Measurements from ENCODE around the gene CPNE4.
"Not testable (repeated sequence)": the region's sequence is repeated elsewhere in the genome, so short reads cannot be mapped to it uniquely, and the experiment has no call there.

Gene CPNE4

DNA sequence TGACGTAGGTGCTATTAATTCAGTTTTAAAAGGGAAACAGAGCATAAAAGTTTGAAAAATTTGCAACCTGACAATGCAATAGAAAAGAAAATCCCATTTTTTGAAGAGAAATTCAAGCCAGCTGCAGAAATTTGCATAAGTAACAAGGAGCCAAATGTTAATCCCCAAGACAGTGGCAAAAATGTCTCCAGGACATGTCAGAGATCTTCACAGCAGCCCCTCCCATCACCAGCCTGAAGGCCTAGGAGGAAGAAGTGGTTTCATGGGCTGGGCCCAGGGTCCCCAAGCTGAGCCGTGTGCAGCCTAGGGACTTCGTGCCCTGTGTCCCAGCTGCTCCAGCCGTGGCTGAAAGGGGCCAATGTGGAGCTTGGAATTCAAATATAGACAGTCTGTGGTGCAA lies 148.9 kb downstream of the CPNE4 start:
- not testable (repeated sequence) for FAIRE-seq; DNase-seq (ENCODE audit: insufficient read length, low spot score)

- no peak for FAIRE-seq
Measured at GRCh38 chr3:131883711-131884407, 151.0 kb downstream of the CPNE4 start.

GRCh38 chr3:131883086-131883485 lies 151.7 kb downstream of the CPNE4 start:
- DNase-seq (ENCODE audit: insufficient read length, low spot score) (no peak), FAIRE-seq (no peak)

More at GRCh38 chr3:131883711-131884407, 151.0 kb downstream of the CPNE4 start:
- DNase-seq (ENCODE audit: insufficient read length, low spot score) = no peak

GRCh38 chr3:131881777-131882176 lies 153.0 kb downstream of the CPNE4 start:
- DNase-seq (ENCODE audit: insufficient read length, low spot score) (no peak), FAIRE-seq (no peak)

- FAIRE-seq = no peak
- no peak for DNase-seq (ENCODE audit: insufficient read length, low spot score)
Measured at GRCh38 chr3:131880948-131881347, 153.9 kb downstream of the CPNE4 start.

DNA sequence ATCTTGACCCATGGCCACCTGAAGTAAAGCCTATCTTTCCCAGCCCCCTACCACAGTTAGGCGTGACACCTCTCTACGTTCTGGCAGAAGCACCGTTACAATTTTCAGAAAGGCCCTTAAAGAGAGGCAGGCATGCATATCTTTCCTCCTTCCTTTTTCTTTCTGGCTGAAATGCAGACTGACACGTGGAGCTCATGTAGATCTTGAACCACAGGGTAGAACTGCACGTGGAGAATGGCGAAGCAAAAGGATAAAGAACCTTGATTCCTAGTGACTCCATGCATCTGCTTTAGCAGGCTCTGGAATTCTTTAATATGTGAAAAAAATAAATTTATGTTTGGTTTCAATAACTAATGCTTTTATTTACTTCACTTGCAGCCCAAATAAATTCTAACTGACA lies 166.6 kb downstream of the CPNE4 start:
- DNase-seq (ENCODE audit: insufficient read length, low spot score) = no peak
- FAIRE-seq = no peak

- DNase-seq (ENCODE audit: insufficient read length, low spot score) (no peak), FAIRE-seq (no peak)
Measured at GRCh38 chr3:131856171-131856570, 178.6 kb downstream of the CPNE4 start.

- no peak for FAIRE-seq
- DNase-seq (ENCODE audit: insufficient read length, low spot score) = no peak
Measured at GRCh38 chr3:131850223-131850622, 184.6 kb downstream of the CPNE4 start.

- DNase-seq (ENCODE audit: insufficient read length, low spot score) (no peak), FAIRE-seq (no peak)
Measured at GRCh38 chr3:131849616-131850015, 185.2 kb downstream of the CPNE4 start.

DNA sequence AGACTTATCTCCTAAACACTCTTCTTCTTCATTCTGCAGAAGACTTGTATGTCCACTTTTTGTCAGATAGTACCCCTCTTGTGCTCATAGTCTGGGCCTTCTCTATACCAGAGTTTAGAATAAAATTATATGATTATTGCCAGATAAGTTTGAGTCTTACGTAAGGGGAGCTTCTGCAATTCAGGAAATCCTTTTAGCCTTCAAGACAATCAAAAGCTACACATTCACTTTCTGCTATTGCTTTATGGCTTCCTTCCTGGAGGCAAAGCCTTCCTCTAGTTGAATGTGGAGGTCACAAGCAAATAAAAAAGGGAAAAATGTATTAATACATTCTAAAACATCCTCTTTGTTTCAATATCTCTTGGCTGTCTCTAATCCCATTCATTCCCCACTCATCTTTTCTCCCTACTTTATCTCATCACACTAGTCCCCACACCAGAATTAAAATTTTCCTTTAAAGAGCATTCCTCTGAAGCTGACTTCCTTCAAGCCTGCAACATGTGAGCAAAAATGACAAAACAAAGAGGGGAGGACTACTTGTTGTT lies 186.8 kb downstream of the CPNE4 start:
- no peak for FAIRE-seq

DNA sequence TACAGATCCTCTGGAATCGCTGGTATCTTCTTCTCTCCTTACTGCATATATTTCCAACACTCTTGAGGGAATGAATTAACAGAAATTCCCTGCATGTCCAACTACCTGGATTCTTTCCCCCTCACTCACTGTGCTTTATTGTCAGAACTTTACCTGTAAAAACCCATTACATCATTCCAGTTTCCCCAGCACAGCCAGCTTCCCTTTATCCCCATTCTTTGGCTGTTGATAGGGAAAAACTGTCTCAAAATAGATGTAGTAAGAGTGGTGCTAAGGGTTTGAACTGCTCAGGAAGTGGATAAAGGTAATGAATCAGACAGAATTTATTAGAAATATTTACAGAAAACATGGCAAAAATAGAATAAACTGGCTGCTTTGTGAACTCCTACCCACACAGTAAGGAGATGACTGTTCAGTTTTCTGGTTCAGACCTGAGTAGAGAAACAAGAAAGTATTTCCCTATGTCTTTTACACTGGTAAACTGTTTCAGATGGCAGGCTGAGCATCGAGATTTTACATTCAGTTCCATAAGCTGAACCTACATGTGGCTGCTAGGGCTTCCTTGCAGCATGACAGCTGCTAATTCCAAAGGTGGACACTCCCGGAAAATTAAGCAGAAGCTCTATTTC lies 188.4 kb downstream of the CPNE4 start:
- no peak for FAIRE-seq
- no peak for DNase-seq (ENCODE audit: insufficient read length, low spot score)

More for the DNA sequence above, 186.8 kb downstream of the CPNE4 start:
- no peak for DNase-seq (ENCODE audit: insufficient read length, low spot score)

- FAIRE-seq = no peak
- no peak for DNase-seq (ENCODE audit: insufficient read length, low spot score)
Measured at GRCh38 chr3:131843174-131843573, 191.6 kb downstream of the CPNE4 start.

DNA sequence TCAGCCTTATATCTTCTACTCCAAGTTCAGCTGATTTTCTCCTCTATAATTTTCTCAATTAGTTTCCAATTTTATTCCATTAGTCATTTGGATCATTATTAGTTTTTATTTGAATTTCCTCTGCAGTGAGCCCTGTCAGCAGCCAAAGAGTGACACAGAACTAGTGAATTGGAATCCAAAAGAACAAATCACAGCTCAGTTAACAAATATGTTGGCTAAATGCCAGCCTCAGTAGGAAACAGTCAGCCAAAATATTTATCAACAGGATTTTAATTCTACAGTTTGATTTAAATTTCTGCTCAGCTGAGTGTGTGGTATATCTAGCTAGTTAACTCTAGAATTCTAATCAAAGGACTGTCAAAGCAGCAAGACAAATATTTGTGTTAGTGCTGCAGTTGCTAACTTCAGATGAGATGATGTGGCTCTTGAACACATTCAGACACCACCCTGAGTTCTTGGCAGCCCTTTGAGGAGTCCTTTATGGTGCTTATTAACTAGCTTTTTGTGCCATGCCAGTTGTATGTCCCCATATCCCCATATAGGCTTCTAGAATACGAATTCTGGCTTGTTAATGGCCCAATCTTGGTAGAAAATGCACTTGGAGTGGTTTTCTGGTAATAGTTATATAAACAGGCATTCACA lies 194.5 kb downstream of the CPNE4 start:
- FAIRE-seq (no peak), DNase-seq (ENCODE audit: insufficient read length, low spot score) (no peak)

DNA sequence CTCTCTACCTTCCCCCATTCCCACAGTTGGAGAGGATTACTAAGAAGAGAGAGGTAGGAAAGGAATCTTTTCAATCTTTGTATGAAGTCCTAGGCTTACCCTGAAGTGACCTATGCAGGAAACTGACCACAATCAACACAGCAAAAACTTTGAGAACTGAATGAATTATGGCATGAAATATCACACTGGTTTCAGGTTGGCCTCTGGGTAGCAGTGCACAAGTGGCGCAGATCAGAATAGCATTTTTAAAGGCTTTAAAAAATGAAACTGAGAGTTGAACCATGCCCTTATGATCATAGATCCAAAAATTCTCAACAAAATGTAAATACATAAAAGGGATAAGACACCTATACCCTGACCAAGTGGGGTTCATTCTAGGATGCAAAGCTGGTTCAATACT lies 198.9 kb downstream of the CPNE4 start:
- FAIRE-seq = no peak
- no peak for DNase-seq (ENCODE audit: insufficient read length, low spot score)

GRCh38 chr3:131831608-131832007 lies 203.2 kb downstream of the CPNE4 start:
- DNase-seq (ENCODE audit: insufficient read length, low spot score) = no peak
- no peak for FAIRE-seq

- no peak for FAIRE-seq
- no peak for DNase-seq (ENCODE audit: insufficient read length, low spot score)
Measured at GRCh38 chr3:131821191-131821762, 213.5 kb downstream of the CPNE4 start.

GRCh38 chr3:131819381-131820055 lies 215.3 kb downstream of the CPNE4 start:
- FAIRE-seq (no peak), DNase-seq (ENCODE audit: insufficient read length, low spot score) (no peak)

DNA sequence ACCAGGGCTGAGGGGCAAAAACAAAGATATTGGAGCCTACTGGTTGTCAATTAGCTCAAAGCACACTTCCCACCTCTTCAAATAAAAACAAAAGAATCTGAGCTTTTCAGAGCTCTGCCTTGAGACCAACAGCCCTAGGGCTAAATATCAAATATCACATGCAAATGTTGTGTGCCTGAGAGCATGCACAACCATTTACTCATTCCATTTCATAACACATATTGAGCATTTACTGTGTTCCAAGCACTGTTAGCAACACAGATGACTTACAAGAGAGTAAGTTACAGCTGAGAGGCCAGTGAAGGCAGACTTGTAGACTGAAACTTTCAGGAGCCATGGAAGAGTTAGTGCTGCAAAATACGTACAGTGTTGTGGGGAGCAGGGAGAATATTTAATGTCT lies 222.4 kb downstream of the CPNE4 start:
- FAIRE-seq (no peak), DNase-seq (ENCODE audit: insufficient read length, low spot score) (no peak)

DNA sequence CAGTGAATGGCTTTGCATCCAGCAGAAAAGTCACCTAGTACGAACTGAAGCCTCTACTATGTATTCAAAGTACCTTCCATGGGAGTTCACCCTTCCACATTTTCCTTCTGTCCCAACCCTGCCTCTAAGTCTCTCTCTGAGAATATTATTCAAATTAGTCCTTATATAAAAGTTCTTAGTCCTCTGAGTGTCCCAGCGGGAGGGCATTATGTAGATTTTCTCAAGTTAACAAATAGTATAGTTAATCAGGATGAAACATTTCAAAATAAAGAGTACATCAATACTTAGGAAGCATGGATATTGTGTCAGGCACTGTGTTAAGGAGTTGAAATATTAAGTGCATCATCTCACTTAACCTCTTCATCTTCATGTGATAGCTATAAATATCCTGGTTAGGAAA lies 223.3 kb downstream of the CPNE4 start:
- no peak for DNase-seq (ENCODE audit: insufficient read length, low spot score)
- FAIRE-seq = no peak

GRCh38 chr3:131807822-131808221 lies 227.0 kb downstream of the CPNE4 start:
- FAIRE-seq (no peak), DNase-seq (ENCODE audit: insufficient read length, low spot score) (no peak)

DNA sequence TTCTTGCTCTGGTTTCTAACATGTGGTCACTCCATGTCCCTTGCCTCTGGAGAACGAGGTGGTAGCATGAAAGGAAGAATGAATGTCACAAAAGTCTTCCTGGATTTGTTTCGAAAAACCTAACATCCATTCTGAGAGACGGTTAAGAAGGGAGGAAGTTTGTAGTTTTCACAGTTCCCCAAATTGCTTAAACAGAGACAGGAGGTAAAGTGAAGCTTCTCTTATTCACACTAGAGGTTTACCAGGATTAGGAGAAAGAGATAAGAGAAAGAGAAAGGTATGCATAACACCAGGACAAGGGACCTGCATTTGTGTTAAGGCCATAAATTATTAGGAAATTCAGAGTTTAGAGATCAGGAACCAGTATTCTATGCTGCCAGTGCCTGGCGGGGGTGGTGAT lies 228.1 kb downstream of the CPNE4 start:
- no peak for FAIRE-seq
- no peak for DNase-seq (ENCODE audit: insufficient read length, low spot score)

All from HTR-8/SVneo (cell line).